GM13976 (cell line): ENCODE data around the gene GGT5.

ENCODE experiments used
- DNase-seq: peaks from one replicate; pipeline ENCODE4 v3.0.0; 2012; ENCODE audit warnings: low spot score
- in situ Hi-C: fragments of 300-500 bp; cut with MboI; formaldehyde crosslinking; loops from one replicate; pipeline ENCODE4 v1.12.0; 2022; ENCODE audit warnings: low sequenced_read_pairs, mixed read lengths, inconsistent platforms; ENCODE audit not compliant: unreplicated experiment
- TF ChIP-seq, protein P1 (sequence below): IDR thresholded peaks from 2 replicates; pipeline ENCODE4 v1.5.1; 2012; ENCODE audit warnings: borderline replicate concordance, mild to moderate bottlenecking; ENCODE audit not compliant: insufficient read depth; ENCODE audit errors: extremely low read depth, missing control alignments, control extremely low read depth

GGT5 gene

DNA sequence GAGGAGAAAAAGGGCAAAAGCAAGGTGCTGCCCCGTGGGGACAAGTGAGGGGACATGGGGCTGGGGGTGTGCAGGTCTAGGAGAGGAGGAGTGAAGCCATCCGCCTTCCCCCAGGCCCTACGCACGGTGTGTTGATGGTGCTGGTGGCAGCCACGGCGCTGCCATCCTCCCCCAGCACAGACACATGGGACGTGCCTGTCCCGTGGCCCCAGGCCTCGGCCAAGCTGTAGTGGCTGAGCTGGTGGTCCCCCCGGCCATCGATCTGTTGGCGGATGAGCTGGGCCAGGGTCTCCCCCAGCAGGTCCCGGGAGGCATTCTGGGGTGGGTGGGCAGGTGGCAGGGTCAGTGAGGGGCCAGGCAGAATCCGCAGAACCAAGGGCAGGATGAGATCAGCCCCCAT lies 18.9 kb downstream of the GGT5 start:
- in situ Hi-C loops, result no loop called here
- TF ChIP-seq, protein P1, sequence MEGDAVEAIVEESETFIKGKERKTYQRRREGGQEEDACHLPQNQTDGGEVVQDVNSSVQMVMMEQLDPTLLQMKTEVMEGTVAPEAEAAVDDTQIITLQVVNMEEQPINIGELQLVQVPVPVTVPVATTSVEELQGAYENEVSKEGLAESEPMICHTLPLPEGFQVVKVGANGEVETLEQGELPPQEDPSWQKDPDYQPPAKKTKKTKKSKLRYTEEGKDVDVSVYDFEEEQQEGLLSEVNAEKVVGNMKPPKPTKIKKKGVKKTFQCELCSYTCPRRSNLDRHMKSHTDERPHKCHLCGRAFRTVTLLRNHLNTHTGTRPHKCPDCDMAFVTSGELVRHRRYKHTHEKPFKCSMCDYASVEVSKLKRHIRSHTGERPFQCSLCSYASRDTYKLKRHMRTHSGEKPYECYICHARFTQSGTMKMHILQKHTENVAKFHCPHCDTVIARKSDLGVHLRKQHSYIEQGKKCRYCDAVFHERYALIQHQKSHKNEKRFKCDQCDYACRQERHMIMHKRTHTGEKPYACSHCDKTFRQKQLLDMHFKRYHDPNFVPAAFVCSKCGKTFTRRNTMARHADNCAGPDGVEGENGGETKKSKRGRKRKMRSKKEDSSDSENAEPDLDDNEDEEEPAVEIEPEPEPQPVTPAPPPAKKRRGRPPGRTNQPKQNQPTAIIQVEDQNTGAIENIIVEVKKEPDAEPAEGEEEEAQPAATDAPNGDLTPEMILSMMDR, result no peak
- no peak for DNase-seq

DNA sequence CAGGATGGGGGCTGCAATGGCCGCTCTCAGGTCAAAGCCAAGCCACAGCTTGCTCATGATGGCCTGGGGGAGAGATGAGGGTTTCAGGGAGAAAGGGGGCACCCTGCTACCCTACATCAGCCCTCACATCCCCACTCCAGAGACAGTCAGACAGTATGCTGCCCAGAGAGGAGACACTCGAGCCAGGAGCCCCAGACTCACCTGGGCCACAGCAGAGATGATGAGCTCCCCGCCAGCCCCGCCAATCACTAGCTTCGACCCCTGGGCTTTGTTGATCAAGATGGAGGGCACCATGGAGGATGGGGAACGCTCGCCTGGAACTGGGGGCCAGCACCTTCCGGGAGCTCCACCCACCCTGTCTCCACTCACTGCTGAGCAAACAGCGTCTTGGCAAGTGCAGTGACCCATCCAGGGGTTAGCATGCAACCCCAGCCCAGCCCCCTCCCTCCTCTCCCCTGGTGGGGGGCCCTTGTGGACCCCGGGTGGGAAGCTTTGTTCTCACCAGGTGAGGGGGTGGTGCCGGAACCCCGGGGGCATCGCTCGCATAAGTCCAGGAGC lies 19.8 kb downstream of the GGT5 start:
- TF ChIP-seq, protein P1, result no peak
- in situ Hi-C loops, result no loop called here
- DNase-seq, result no peak

DNA sequence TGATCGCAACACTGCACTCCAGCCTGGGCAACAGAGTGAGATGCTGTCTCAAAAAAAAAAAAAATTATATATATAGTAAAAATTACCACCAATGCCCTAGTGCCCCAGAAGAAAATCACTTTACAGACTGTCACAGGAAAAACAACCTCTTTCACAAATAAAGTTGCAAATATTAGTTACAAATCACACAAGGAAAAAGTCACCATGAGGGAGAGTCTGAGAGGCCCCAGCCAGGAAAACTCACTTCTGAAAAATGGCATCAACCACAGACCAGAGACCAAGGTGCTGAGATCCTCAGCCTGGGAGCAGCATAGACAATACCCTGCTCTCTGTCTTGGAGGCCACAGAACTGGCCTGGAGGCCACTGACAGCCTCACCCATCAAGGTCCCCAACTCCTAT lies 20.4 kb downstream of the GGT5 start:
- no peak for DNase-seq
- in situ Hi-C loops, result no loop called here
- TF ChIP-seq, protein P1, result no peak

DNA sequence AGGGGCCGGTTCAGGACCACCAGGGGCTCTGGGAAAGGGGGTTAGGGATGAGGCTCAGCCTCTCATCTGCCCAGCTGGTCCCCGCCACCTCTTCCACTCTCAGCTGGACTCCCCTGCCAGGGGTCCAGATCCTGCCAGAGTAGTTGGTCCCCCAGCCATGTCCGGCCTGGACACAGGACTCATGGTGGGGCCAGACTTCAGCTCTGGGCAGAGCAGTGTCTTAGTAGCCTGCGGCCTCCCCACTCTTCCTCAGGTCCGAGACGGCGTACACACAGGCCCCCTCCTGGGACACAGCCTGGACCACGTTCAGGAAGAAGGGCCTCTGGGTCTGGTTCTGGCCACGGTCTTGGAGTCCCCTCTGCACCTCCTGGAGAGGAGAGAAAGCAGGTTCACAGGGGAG lies 25.1 kb downstream of the GGT5 start:
- in situ Hi-C loops, result no loop called here
- TF ChIP-seq, protein P1, result no peak
- DNase-seq, result no peak

DNA sequence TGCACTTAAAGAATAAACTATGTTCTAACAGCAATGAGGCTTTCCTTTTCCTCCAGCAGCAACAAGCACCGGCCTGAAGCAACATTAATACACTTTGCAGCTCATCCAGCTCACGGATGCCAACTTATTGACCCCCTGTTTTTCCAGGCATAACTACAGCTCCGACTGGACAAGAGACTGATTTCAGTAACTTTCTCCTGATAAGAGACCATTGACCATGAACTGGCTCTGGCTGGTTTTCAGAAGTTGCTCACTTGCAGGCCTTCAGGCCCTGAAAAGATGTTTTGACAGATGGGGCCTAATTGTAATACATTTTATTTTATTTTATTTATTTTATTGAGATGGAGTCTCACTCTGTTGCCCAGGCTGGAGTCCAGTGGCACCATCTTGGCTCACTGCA lies 27.5 kb downstream of the GGT5 start:
- no peak for DNase-seq
- TF ChIP-seq, protein P1, result no peak
- in situ Hi-C loops, result no loop called here

DNA sequence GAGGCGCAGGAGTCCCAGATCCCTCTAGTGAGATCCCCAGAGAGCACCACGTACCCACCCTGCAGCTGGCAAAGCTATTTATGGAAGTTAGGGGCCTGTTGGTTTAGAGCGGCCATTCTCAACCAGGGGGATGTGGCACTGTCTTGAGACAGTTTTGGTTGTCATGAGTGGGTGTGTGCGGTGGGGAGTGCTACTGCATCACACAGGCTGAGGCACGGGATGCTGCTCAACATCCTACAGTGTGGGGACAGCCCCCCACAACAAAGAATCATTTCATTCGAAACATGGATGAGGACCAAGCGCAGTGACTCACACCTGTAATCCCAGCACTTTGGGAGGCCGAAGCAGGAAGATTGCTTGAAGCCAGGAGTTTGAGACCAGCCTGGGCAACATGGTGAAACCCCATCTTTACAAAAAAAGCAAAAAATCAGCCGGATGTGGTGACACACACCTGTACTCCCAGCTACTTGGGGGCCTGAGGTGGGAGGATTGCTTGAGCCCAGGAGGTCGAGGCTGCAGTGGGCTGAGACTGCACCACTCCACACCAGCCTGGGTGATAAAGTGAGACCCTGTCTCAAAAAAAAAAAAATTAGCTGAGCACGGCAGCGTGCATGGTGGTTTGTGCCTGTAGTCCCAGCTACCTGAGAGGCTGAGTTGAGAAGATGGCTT lies 28.2 kb downstream of the GGT5 start:
- in situ Hi-C loops, result no loop called here
- DNase-seq, result no peak
- TF ChIP-seq, protein P1, result no peak
